Kidney (tissue), 14 donors: Measurements from ENCODE around the gene PTPRG. TPM values are rescaled to one million over a fixed set of nuclear protein-coding genes. Genes with fewer than 3 reads are reported as not detected.
A peak's percentile ranks its signal among the peaks of the same experiment; 100 is the strongest.

Source experiments
- DNase-seq, 5 donors: peaks; one replicate each; pipeline ENCODE4 v3.0.0-alpha.2; 2013 to 2020
- FAIRE-seq: peaks from 2 replicates; lab custom pipeline; 2012; peaks lifted over from hg19 to GRCh38; lab: Jason Lieb, UNC
- H3K27ac ChIP-seq, 2 donors: one replicate each; pipeline ENCODE4 v1.7.0; 2013; ENCODE audit warnings: low read depth in 2 of 2, low read length in 2 of 2, inconsistent platforms in 1 of 2
- H3K27me3 ChIP-seq: one replicate; pipeline ENCODE4 v1.7.1; 2013; ENCODE audit warnings: low read length, inconsistent platforms; ENCODE audit not compliant: control insufficient read depth, insufficient read depth
- H3K36me3 ChIP-seq, 3 donors: one replicate each; pipeline versions ENCODE4 v1.7.0 to v1.7.1; 2013; ENCODE audit warnings: low read length in 3 of 3, control low read depth in 1 of 3, inconsistent platforms in 1 of 3; ENCODE audit not compliant: insufficient read depth in 3 of 3, control insufficient read depth in 2 of 3
- H3K4me1 ChIP-seq, 3 donors: one replicate each; pipeline versions ENCODE4 v1.7.0 to v1.7.1; 2013; ENCODE audit warnings: low read length in 3 of 3, inconsistent platforms in 1 of 3, low read depth in 1 of 3; ENCODE audit not compliant: control insufficient read depth in 2 of 3, insufficient read depth in 2 of 3
- H3K4me3 ChIP-seq, 3 donors: one replicate each; pipeline versions ENCODE4 v1.7.0 to v1.8.1; 2013; ENCODE audit warnings: low read length in 3 of 3, control low read depth in 1 of 3, inconsistent platforms in 1 of 3
- H3K9ac ChIP-seq, 3 donors: one replicate each; pipeline versions ENCODE4 v1.7.0 to v1.7.1; 2013; ENCODE audit warnings: low read length in 3 of 3, control low read depth in 1 of 3, inconsistent platforms in 1 of 3
- H3K9me3 ChIP-seq, 3 donors: one replicate each; pipeline versions ENCODE4 v1.7.0 to v1.7.1; 2013; ENCODE audit warnings: low read length in 3 of 3, control low read depth in 1 of 3, inconsistent platforms in 1 of 3; ENCODE audit not compliant: control insufficient read depth in 2 of 3, insufficient read depth in 1 of 3
- CTCF ChIP-seq: IDR thresholded peaks from 3 replicates; pipeline ENCODE4 v1.5.1; 2012; ENCODE audit warnings: mild to moderate bottlenecking, moderate library complexity, borderline replicate concordance; ENCODE audit not compliant: insufficient read depth; ENCODE audit errors: extremely low read depth
- intact Hi-C: fragments of 100-400 bp; cut with DNase I; formaldehyde crosslinking; loops from one replicate; pipeline ENCODE4 v1.11.1; 2022
- polyA plus RNA-seq: library from polyadenylated mRNA; stranded (reverse); fragments of 350-450 nt; fragmentation: Illumina TruSeq; extraction: RNeasy Lipid Tissue Mini Kit (QIAGEN cat#74804); gene quantifications from one replicate; pipeline ENCODE4 v1.2.3, GENCODE V29; 2014; ENCODE audit warnings: low read depth, low replicate concordance; ENCODE audit not compliant: insufficient read depth
- total RNA-seq: library from RNA; stranded (reverse); fragmentation: NEBNext Ultra II Directional; extraction: Animal tissue kit (Norgen Biotek cat#: 25700); gene quantifications from one replicate; pipeline ENCODE4 v1.2.1, GENCODE V29; 2021
- donor health status: control.
- donor health status: control.
- donor health status: control.
- donor health status: control.
- donor health status: control.
- donor health status: DM: yes; HTN: yes; CAD: no.
- donor health status: Normal renal cell carcinoma (clear cell type).

The PTPRG gene
- total and polyA plus RNA-seq, 2 donors from 2014 or later = 9.2 to 154 TPM

GRCh38 chr3:61890167-61890566, 328.8 kb downstream of the PTPRG start:
- DNase-seq (peak in 2 of 5 donors; percentile 71 to 77), FAIRE-seq (no peak)
- TF ChIP-seq CTCF = no peak
- intact Hi-C loops = no loop called here
- Histone ChIP-seq H3K4me1 (peaks cover 3 to 17% (median 3%) of the 10 kb centered on the region in 3 donors), H3K9ac (no peak overlapping the region), H3K9me3 (no peaks in the 10 kb centered on the region), H3K27ac (no peak overlapping the region), H3K4me3 (no peak overlapping the region), H3K36me3 (no peaks in the 10 kb centered on the region), H3K27me3 (no peaks in the 10 kb centered on the region)

GRCh38 chr3:61890586-61890985, 329.2 kb downstream of the PTPRG start:
- no peaks in the 10 kb centered on the region for H3K27me3 ChIP-seq
- H3K9me3 ChIP-seq = no peaks in the 10 kb centered on the region
- intact Hi-C loops = no loop called here
- H3K4me3 ChIP-seq = no peak overlapping the region
- TF ChIP-seq CTCF = no peak
- peaks cover 3 to 21% (median 5%) of the 10 kb centered on the region in 3 donors for H3K4me1 ChIP-seq
- no peak for DNase-seq
- FAIRE-seq = no peak
- H3K36me3 ChIP-seq = no peaks in the 10 kb centered on the region
- H3K9ac ChIP-seq = no peak overlapping the region
- no peak overlapping the region for H3K27ac ChIP-seq

GRCh38 chr3:61892891-61893290, 331.5 kb downstream of the PTPRG start:
- Histone ChIP-seq H3K27ac (no peak overlapping the region), H3K36me3 (no peaks in the 10 kb centered on the region), H3K9me3 (no peaks in the 10 kb centered on the region), H3K4me1 (peaks cover 3 to 25% (median 5%) of the 10 kb centered on the region in 3 donors), H3K9ac (no peak overlapping the region), H3K4me3 (no peak overlapping the region), H3K27me3 (no peaks in the 10 kb centered on the region)
- no peak for TF ChIP-seq CTCF
- no peak for DNase-seq
- intact Hi-C loops = no loop called here
- FAIRE-seq = no peak
